Activated T-cell treated with anti-CD3 and anti-CD28 coated beads for 48 hours (primary cell): ENCODE data around the gene OOSP3.
"Not testable (repeated sequence)": the region's sequence is repeated elsewhere in the genome, so short reads cannot be mapped to it uniquely, and the experiment has no call there.

Experiments
- DNase-seq: peaks from one replicate; pipeline ENCODE4 v3.0.0-alpha.2; 2020; ENCODE audit warnings: low read depth

The OOSP3 gene

GRCh38 chr11:59877325-59877724 lies 1.3 kb upstream of the OOSP3 start:
- no peak for DNase-seq

GRCh38 chr11:59877784-59878183 lies 798 bp upstream of the OOSP3 start:
- no peak for DNase-seq

GRCh38 chr11:59879567-59879966 lies 985 bp downstream of the OOSP3 start:
- no peak for DNase-seq

- DNase-seq: no peak
Observed at GRCh38 chr11:59883597-59883996, 5.0 kb downstream of the OOSP3 start.

- not testable (repeated sequence) for DNase-seq
Observed at GRCh38 chr11:59887156-59887555, 8.6 kb downstream of the OOSP3 start.

- no peak for DNase-seq
Observed at GRCh38 chr11:59891781-59892181, 13.2 kb downstream of the OOSP3 start.

GRCh38 chr11:59894616-59895015 lies 16.0 kb downstream of the OOSP3 start:
- DNase-seq: no peak

- DNase-seq: no peak
Observed at GRCh38 chr11:59898046-59898445, 19.5 kb downstream of the OOSP3 start.

- no peak for DNase-seq
Observed at GRCh38 chr11:59898650-59899049, 20.1 kb downstream of the OOSP3 start.

GRCh38 chr11:59899532-59899931 lies 20.9 kb downstream of the OOSP3 start:
- no peak for DNase-seq

GRCh38 chr11:59900366-59901126 lies 22.0 kb downstream of the OOSP3 start:
- DNase-seq: no peak

- no peak for DNase-seq
Observed at GRCh38 chr11:59901306-59901705, 22.7 kb downstream of the OOSP3 start.

- DNase-seq: not testable (repeated sequence)
Observed at GRCh38 chr11:59903569-59903968, 25.0 kb downstream of the OOSP3 start.

- no peak for DNase-seq
Observed at GRCh38 chr11:59918480-59918879, 39.9 kb downstream of the OOSP3 start.

GRCh38 chr11:59918987-59919589 lies 40.5 kb downstream of the OOSP3 start:
- DNase-seq: no peak

- DNase-seq: no peak
Observed at GRCh38 chr11:59923813-59924212, 45.2 kb downstream of the OOSP3 start.

- DNase-seq: no peak
Observed at GRCh38 chr11:59931688-59932087, 53.1 kb downstream of the OOSP3 start.

GRCh38 chr11:59938132-59938531 lies 59.5 kb downstream of the OOSP3 start, which contains the start of gene OOSP1:
OOSP1 (plus strand) TSS chr11:59938432; CDS start chr11:59938455, 23 bp downstream.
- DNase-seq: no peak

- DNase-seq: no peak
Observed at GRCh38 chr11:59938718-59939117, 60.1 kb downstream of the OOSP3 start.

GRCh38 chr11:59939482-59939881 lies 60.9 kb downstream of the OOSP3 start:
- DNase-seq: no peak

GRCh38 chr11:59941091-59941490 lies 62.5 kb downstream of the OOSP3 start:
- DNase-seq: no peak

- DNase-seq: no peak
Observed at GRCh38 chr11:59943997-59944714, 65.6 kb downstream of the OOSP3 start.

- DNase-seq: no peak
Observed at GRCh38 chr11:59944720-59945119, 66.1 kb downstream of the OOSP3 start.
